Neuron (in vitro differentiated cells): ENCODE measurements around the gene CARD9.

Source experiments
- H2AFZ ChIP-seq: one replicate; pipeline ENCODE4 v1.6.1; 2013; ENCODE audit warnings: low read depth, mild to moderate bottlenecking, inconsistent platforms, low read length, moderate library complexity
- H3K27me3 ChIP-seq: one replicate; pipeline ENCODE4 v1.6.1; 2013; ENCODE audit warnings: low read length; ENCODE audit not compliant: insufficient read depth
- H3K36me3 ChIP-seq: one replicate; pipeline ENCODE4 v1.6.1; 2013; ENCODE audit warnings: low read length; ENCODE audit not compliant: insufficient read depth
- H3K4me1 ChIP-seq: one replicate; pipeline ENCODE4 v1.6.1; 2013; ENCODE audit warnings: low read length; ENCODE audit not compliant: insufficient read depth
- H3K4me3 ChIP-seq: 2 replicates; pipeline ENCODE4 v1.5.1; 2013; ENCODE audit warnings: mild to moderate bottlenecking, low read length, moderate library complexity
- H3K9me3 ChIP-seq: one replicate; pipeline ENCODE4 v1.6.1; 2013; ENCODE audit warnings: low read length

Gene CARD9

DNA sequence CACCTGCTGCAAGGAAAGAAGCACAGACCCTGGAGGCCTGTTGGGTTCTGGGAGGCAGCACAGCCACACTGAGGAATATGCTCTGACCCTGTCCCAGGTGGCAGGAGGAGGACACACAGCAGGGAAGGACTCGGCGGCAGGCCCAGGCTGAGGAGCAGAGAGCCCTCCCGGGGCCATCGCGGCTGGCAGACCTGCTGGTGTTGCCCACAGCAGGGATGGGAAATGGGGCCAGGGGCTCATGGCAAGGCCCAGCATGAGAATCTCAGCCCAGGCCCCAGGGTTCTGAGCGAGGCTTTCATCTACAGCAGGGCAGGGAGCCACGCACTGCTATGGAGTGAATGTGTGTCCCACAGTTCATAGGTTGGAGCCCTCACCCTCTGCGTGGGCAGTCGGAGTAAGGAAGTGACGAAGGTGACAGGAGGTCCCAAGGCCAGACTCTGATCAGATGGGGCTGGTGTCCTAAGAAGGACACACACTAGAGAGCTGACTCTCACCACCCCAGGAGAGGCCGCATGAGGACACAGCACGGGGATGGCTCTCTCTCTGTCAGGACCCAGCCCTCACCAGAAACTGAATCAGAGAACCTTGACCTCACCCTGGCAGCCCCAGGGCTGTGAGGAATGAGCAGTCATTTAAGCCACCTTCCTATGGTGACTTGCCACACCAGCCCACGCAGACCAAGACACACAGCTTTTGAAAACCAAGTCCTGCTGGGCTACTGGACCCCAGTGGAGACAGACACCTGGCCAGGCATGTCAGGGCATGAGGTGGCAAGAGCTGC lies 56.4 kb downstream of the CARD9 start:
- H3K27me3 ChIP-seq: no peaks in the 10 kb centered on the region
- H3K9me3 ChIP-seq: peaks cover 12% of the 10 kb centered on the region
- no peaks in the 10 kb centered on the region for H3K36me3 ChIP-seq
- H2AFZ ChIP-seq: no peak overlapping the region
- no peak overlapping the region for H3K4me3 ChIP-seq
- peaks cover 14% of the 10 kb centered on the region for H3K4me1 ChIP-seq

DNA sequence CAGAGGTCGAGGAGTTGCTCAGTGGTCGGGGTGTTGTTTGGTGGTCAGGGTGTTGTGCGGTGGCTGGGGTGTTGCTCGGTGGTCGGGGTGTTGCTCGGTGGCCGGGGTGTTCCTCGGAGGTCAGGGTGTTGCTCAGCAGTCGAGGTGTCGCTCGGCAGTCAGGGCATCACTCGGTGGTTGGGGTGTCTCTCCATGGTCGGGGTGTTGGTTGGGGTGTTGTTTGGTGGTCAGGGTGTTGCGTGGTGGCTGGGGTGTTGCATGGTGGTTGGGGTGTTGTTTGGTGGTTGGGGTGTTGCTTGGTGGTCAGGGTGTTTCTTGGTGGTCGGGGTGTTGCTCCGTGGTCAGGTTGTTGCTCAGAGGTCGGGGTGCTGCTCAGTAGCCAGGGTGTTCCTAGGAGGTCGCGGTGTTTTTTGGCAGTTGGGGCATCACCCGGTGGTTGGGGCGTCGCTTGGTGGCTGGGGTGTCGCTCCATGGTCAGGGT lies 57.2 kb downstream of the CARD9 start:
- peaks cover 14% of the 10 kb centered on the region for H3K4me1 ChIP-seq
- peaks cover 12% of the 10 kb centered on the region for H3K9me3 ChIP-seq
- no peaks in the 10 kb centered on the region for H3K27me3 ChIP-seq
- no peak overlapping the region for H2AFZ ChIP-seq
- H3K4me3 ChIP-seq: no peak overlapping the region
- H3K36me3 ChIP-seq: no peaks in the 10 kb centered on the region

DNA sequence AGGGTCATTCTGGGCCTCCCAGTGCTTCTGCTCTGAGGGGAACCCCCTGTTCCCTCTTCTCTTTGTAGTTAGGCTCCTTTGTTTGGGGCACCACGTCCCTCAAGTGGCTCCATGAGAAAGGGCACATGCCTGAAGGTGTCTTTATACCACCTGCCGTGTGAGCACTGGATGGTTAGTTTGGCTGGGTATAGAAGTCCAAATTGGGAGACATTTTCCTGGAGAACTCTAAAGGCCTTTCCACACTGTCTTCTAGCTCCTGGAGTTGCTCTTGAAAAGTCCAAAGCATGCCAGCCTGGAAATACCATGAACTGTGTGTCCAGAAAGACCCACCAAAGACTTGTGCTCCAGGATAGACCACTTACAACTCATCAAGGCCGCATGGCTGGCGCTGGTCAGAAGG lies 58.5 kb downstream of the CARD9 start:
- Histone ChIP-seq H3K36me3 (no peaks in the 10 kb centered on the region), H3K4me3 (no peak overlapping the region), H2AFZ (no peak overlapping the region), H3K4me1 (peaks cover 14% of the 10 kb centered on the region), H3K27me3 (no peaks in the 10 kb centered on the region), H3K9me3 (peaks cover 12% of the 10 kb centered on the region)

DNA sequence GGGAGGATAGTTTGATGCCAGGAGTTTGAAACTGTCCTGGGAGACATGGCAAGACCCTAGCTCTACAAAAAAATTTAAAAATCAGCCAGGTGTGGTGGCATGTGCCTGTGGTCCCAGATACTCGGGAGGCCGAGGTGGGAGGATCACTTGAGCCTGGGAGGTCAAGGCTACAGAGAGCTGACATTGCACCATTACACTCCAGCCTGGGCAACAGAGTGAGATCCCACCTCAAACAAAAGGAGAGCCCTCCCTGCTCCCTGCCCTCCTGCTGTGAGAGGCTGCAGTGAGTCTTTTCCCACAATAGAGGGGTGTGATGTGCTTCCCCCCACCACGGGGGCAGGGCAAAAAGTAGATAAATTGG lies 59.4 kb downstream of the CARD9 start:
- Histone ChIP-seq H3K4me3 (no peak overlapping the region), H3K4me1 (peaks cover 13% of the 10 kb centered on the region), H3K36me3 (no peaks in the 10 kb centered on the region), H2AFZ (no peak overlapping the region), H3K9me3 (peaks cover 12% of the 10 kb centered on the region), H3K27me3 (no peaks in the 10 kb centered on the region)
